Hippocampal formation (tissue), 2 donors: ENCODE results near the gene CLEC2D.
"Not testable (repeated sequence)": the region's sequence is repeated elsewhere in the genome, so short reads cannot be mapped to it uniquely, and the experiment has no call there.

Experiments used
- DNase-seq, 2 donors: peaks; one replicate each; lab custom pipeline; 2025; lab: John Stamatoyannopoulos, UW

The CLEC2D gene

DNA sequence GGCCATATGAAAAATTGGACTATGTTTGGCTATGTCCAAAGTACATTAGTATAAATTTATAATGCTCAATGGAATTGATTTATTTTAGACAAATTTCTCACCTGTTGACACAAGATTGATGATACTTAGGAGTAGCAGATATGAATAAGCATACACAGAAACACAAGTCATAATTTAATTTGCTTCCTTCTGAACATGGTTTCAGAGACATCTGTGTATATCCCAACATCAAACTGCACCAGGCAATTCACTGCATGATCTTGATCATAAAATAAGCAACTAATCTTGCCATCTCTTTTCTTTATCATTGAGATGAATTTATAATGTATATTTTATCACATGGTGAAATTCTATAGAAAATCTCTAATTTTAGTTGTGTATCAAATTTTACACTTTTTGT, 59.6 kb downstream of the CLEC2D start:
- no peak for DNase-seq

DNA sequence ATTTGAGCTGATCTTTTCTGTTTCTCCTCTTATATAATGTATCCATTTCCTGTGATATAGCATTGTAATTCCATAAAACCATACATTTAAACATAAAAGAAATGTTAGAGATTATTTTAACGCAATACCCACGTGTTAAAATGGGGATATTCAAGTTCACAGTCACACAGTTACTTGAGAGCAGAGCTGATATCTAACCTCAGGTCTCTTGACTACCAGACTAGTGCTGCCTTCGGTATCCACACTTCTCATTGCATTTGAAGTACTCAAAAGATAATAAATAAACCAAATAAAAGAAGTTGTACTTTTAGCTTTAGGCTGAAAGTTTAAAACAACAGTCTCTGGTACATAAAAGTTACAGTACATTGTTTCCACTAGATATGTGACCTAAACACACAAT, 60.5 kb downstream of the CLEC2D start:
- no peak for DNase-seq

DNA sequence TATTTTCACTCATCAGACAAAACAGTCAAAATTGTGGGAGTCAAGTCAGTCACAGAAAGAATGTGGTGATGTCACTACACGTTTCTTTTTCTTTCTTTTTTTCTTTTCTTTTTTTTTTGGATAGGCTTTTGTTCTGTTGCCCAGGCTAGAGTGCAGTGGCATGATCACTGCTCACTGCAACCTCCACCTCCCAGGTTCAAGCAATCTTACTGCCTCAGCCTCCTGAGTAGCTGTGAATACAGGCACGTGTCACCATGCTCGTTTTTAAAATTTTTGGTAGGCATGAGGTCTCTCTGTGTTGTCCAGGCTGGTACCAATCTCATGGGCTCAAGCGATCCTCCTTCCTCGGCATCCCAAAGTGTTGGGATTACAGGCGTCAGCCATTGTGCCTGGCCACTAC, 61.1 kb downstream of the CLEC2D start:
- no peak for DNase-seq

DNA sequence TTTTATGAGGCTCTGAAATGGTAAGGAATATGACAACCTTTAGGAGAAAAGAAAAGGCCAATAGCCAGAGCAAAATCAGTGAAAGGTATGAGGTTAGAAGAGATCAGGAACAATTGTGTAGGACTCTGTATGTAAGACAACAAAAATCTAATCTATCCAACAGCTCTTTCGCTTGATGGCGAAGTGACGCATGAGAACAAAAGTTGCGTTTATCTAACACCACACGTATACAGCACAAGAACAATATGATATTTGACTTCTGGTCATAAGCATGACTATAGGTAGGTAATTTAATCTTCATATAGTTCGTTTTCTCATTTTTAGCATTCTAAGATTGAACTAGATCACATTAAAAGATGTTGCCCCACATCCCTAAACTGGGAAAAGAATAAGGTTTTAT, 61.9 kb downstream of the CLEC2D start:
- DNase-seq, result no peak

DNA sequence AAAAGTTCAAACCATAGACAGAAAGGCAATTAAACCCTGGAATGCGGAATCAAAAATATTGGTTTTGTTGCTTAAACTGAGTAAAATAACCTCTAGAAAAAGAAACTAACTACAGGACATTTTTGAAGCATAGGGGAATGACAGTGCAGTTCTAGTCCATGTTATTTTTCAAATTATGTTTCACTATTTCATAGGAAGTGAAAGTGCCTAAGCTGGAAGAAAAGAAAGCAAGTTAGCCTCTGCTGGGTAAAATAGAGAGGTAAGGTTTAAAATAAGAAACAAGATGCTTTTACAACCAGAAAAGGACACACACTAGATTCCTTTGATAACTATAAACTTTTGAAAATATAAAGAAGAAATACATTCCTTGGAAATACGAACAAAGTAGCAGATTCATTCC, 62.3 kb downstream of the CLEC2D start:
- no peak for DNase-seq

DNA sequence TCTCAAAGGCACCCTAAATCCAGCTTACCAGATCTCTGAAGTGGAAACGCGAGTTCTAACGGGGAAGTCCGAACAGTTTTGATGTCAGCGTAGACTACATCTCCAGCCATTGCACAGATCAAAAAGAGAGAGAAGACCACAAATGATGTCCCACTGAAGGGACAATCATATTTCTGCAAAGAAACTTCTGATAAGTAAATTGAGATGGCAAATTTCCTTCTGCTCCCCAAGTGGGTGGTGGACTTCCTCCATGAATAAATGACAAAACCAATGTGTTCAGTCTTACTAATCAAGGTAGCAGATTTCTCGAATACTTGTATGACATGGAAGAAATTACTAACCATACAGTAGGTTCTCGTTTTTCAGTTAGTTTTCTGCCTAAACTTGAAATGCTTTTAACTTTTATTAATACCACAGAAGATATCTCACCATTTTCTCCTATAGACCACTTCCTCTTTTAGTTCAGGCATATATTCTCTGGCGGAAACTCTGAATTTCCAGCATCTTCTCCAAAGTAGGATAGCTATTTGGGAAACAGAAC, 63.5 kb downstream of the CLEC2D start, which contains the start of gene CLECL1:
Gene CLECL1, minus strand, starts transcription at position 177 of the 541 bp plus-strand sequence.
- DNase-seq, result no peak

DNA sequence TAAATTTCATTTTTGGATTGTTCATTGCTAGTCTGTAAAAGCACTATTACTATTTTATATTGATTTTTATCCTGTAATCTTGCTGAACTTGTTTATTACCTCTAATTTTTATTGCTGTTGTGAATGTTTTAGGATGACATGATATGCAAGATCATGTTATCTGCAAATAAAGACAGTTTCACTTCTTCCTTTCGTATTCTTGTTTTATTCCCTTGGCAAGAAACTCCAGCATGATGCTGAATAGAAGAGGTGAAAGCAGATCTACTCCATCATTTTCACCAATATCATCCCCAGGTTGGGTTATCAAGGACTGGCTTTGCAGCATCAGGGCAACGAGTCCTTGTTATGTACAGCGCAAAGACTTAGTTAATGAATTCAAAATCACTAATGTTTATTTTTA, 66.1 kb downstream of the CLEC2D start:
- no peak for DNase-seq

DNA sequence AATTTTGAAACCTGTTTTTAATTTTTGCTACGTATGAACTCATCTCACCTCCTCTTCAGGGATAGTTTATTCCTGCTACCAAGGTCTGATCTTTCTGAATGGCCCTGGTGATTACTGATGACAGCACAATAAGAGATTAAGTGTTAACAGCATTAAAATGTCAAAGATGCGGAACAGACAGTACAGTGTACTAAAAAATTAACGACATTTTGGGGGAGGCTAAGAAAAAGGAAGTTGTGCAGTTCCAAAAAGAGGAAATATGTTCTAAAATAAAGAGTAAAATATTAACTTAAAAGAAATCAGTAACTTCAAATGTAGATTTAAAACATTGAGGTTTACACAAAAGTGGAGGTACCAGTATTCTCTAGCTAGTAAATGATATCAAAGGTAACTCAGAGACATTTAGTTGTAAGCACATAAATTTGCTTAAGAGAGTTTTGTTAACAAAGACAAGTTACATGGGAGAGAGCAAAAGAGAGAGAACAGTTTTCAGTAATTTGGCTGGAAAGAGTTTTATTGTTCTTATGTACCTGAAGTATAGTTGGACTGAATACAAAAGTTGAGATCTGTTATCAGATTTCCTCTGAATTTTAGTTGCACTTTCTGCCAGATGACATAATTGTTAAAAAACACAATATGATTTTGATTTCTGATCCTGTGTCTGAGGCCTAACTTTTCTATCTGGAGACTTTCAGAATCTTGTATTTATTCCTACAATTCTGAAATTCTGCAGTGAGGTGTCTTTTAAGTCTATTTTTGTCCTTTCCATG, 67.6 kb downstream of the CLEC2D start:
- DNase-seq, result no peak

DNA sequence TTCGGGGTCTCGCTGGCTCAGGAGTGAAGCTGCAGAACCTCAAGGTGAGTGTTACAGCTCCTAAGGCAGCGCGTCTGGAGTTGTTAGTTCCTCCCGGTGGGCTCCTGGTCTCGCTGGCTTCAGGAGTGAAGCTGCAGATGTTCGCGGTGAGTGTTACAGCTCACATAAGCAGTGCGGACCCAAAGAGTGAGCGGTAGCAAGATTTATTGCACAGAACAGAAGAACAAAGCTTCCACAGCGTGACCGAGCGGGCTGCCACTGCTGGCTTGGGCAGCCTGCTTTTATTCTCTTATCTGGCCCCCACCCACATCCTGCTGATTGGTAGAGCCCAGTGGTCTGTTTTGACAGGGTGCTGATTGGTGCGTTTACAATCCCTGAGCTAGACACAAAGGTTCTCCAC, 69.4 kb downstream of the CLEC2D start:
- DNase-seq, result not testable (repeated sequence)

DNA sequence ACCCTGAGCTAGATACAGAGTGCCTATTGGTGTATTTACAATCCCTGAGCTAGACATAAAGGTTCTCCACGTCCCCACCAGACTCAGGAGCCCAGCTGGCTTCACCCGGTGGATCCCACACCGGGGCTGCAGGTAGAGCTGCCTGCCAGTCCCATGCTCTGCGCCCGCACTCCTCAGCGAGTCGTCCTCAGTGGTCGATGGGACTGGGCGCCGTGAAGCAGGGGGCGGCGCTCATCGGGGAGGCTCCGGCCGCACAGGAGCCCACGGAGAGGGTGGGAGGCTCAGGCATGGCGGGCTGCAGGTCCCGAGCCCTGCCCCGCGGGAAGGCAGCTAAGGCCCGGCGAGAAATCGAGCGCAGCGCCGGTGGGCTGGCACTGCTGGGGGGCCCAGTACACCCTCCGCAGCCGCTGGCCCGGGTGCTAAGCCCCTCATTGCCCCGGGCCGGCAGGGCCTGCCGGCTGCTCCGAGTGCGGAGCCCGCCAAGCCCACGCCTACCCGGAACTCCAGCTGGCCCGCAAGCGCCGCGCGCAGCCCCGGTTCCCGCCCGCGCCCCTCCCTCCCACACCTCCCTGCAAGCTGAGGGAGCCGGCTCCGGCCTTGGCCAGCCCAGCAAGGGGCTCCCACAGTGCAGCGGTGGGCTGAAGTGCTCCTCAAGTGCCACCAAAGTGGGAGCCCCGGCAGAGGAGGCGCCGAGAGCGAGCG, 70.0 kb downstream of the CLEC2D start:
- DNase-seq, result not testable (repeated sequence)

DNA sequence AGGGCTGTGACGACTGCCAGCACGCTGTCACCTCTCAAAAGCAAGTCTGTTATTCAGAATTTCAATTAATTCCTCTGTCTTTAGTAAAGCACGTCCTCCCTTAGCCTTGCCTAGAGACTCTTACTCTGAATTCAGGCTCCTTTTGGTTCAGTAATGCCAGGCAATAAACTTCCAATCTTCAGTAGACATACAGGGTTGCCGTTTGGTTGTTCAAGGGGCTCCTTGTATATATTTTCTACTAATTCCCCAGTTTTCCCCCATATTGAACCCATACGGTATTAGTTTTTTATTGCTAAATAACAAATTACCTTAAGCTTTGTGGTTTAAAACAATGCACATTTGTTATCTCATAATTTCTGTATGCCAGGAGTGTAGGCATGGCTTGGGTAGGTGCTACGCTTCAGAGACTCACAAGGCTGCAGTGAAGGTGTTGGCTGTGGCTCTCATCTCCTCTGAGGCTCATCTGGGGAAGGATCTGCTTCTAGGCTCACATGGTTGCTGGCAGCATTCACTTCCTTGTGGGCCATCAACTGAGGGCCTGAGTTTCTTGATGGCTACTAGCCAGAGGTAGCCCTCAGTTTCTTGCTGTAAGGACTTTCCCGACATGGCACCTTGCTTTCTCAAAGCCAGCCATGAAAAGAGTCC, 70.7 kb downstream of the CLEC2D start:
- no peak for DNase-seq

DNA sequence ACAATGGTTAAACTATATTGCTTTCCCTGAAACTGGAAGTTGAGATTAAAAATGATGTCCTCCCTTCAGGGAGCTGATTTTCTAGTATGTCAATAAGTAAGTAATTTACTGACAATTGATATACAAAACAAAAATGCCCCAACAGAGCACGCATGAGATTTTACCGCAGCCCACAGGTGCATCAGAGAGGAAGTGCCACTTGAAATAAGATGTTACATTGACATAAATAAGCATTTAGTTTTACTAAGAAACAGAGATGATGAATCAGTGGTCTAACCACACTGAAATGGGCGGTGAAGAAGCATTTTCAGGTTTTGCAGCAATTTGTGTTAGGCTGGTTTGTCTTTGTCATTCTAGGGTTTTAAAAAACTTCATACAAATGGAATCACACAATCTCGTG, 72.2 kb downstream of the CLEC2D start:
- DNase-seq, result no peak

DNA sequence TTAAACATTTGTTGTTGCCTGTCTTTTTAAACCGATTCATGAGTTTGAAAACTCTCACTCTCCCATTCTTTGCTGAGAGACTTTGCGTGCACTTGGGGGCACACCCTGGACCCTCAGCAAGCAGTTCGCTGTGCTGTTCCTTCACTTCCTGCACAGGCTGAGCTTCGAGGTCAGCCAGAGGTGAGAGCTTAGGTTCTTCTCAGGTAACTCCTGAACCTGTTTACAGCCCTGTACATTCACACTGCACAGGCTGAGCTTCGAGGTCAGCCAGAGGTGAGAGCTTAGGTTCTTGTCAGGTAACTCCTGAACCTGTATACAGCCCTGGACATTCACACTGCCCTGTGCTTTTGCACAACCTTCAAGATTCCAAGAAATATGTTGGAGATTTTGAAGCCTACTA, 73.1 kb downstream of the CLEC2D start:
- no peak for DNase-seq

DNA sequence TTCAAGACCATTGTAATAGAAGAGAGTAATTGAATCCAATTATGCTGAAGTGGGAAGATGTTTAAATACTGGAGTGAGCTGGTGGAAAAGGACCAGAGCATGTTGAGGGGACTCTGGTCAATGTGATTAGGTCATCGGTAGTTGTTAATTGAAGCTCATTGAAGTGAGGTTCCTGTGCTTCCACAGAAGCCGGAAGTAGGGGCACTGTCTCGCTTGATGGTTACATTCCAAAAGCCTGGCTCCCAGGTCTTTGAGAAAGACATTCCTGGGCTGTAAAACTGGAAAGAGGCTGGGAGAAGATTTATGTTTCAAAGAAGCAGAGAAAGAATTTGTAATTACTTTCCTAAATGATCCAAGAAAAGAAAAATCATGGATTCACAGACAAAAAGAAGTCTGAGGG, 75.7 kb downstream of the CLEC2D start:
- DNase-seq, result no peak
